ENCODE results near the gene CREBBP.

Gene CREBBP

GRCh38 chr16:3735541-3735940, 145.0 kb downstream of the CREBBP start:
- no peak for DNase-seq (ENCODE audit: low spot score)

- DNase-seq (ENCODE audit: low spot score): no peak
Observed at GRCh38 chr16:3734758-3735221, 145.7 kb downstream of the CREBBP start.

GRCh38 chr16:3734084-3734757, 146.3 kb downstream of the CREBBP start:
- no peak for DNase-seq (ENCODE audit: low spot score)

- DNase-seq (ENCODE audit: low spot score): no peak
Observed at GRCh38 chr16:3732171-3732570, 148.3 kb downstream of the CREBBP start.

- DNase-seq (ENCODE audit: low spot score): no peak
Observed at GRCh38 chr16:3731126-3731935, 149.2 kb downstream of the CREBBP start.

GRCh38 chr16:3730161-3731125, 150.1 kb downstream of the CREBBP start:
- no peak for DNase-seq (ENCODE audit: low spot score)

- no peak for DNase-seq (ENCODE audit: low spot score)
Observed at GRCh38 chr16:3729161-3730112, 151.1 kb downstream of the CREBBP start.

- no peak for DNase-seq (ENCODE audit: low spot score)
Observed at GRCh38 chr16:3728424-3729160, 151.9 kb downstream of the CREBBP start.

GRCh38 chr16:3727806-3728381, 152.6 kb downstream of the CREBBP start:
- no peak for DNase-seq (ENCODE audit: low spot score)

- no peak for DNase-seq (ENCODE audit: low spot score)
Observed at GRCh38 chr16:3726021-3726687, 154.4 kb downstream of the CREBBP start.

- DNase-seq (ENCODE audit: low spot score): no peak
Observed at GRCh38 chr16:3725276-3725675, 155.2 kb downstream of the CREBBP start.

- DNase-seq (ENCODE audit: low spot score): no peak
Observed at GRCh38 chr16:3722508-3722907, 158.0 kb downstream of the CREBBP start.

GRCh38 chr16:3720418-3720817, 160.1 kb downstream of the CREBBP start:
- DNase-seq (ENCODE audit: low spot score): no peak

GRCh38 chr16:3718628-3719027, 161.9 kb downstream of the CREBBP start:
- DNase-seq (ENCODE audit: low spot score): no peak

GRCh38 chr16:3718019-3718391, 162.5 kb downstream of the CREBBP start:
- DNase-seq (ENCODE audit: low spot score): no peak

GRCh38 chr16:3717235-3718018, 163.1 kb downstream of the CREBBP start, which contains the start of gene TRAP1:
TRAP1 (minus strand) TSS chr16:3717524; CDS start chr16:3717508, 16 bp downstream.
- peak; percentile 92 for DNase-seq (ENCODE audit: low spot score)

GRCh38 chr16:3716831-3717234, 163.7 kb downstream of the CREBBP start:
- peak; percentile 15 for DNase-seq (ENCODE audit: low spot score)

GRCh38 chr16:3715430-3715829, 165.1 kb downstream of the CREBBP start:
- DNase-seq (ENCODE audit: low spot score): no peak
